Posterior vena cava (tissue), 2 donors: ENCODE measurements around the gene ZNF408. TPM values are rescaled to one million over a fixed set of nuclear protein-coding genes. Genes with fewer than 3 reads are reported as not detected.

ENCODE experiments used
- DNase-seq: peaks from one replicate; pipeline ENCODE4 v3.0.0-alpha.2; 2020; ENCODE audit warnings: low spot score
- intact Hi-C, 2 donors: fragments of 100-400 bp; cut with DNase I; formaldehyde crosslinking; loops; one replicate each; pipeline versions ENCODE4 v1.14.1 to v1.14.2; 2022 to 2023
- total RNA-seq, 2 donors: library from RNA; stranded (reverse); fragmentation: NEBNext Ultra II Directional; extraction: Animal tissue kit (Norgen Biotek cat#: 25700); gene quantifications; one replicate each; pipeline ENCODE4 v1.2.1, GENCODE V29; 2021
- donor health status: DM: yes; HTN: yes; CAD: no.
- donor health status: DM: yes; HTN: yes; CAD: no.

Gene ZNF408
- total RNA-seq, 2 donors from 2014 or later, result 5.4 to 5.7 TPM

- intact Hi-C loops, result no loop called here
- no peak for DNase-seq
These were observed 18.9 kb downstream of the ZNF408 start for GRCh38 chr11:46719543-46720218.

GRCh38 chr11:46721286-46721685, 20.5 kb downstream of the ZNF408 start:
- no peak for DNase-seq
- intact Hi-C loops, result no loop called here

- intact Hi-C loops, result no loop called here
- no peak for DNase-seq
These were observed 21.9 kb downstream of the ZNF408 start for GRCh38 chr11:46722566-46723358.

- no peak for DNase-seq
- intact Hi-C loops, result no loop called here
These were observed 22.5 kb downstream of the ZNF408 start for GRCh38 chr11:46723359-46723680.

- no peak for DNase-seq
- intact Hi-C loops, result loop anchor here in 1 of 2 donors (2.0 kb wide), 1 partner anchor 75 kb away; no protein-coding TSS in a partner anchor
These were observed 23.3 kb downstream of the ZNF408 start for GRCh38 chr11:46724088-46724487.

- intact Hi-C loops, result loop anchor here in 1 of 2 donors (2.0 kb wide), 1 partner anchor 77 kb away; no protein-coding TSS in a partner anchor
These were observed 24.7 kb downstream of the ZNF408 start for GRCh38 chr11:46725338-46726205.

GRCh38 chr11:46726206-46726862, 25.5 kb downstream of the ZNF408 start:
- DNase-seq, result no peak
- intact Hi-C loops, result no loop called here

More at GRCh38 chr11:46725338-46726205, 24.7 kb downstream of the ZNF408 start:
- no peak for DNase-seq

- DNase-seq, result no peak
- intact Hi-C loops, result no loop called here
These were observed 27.3 kb downstream of the ZNF408 start for GRCh38 chr11:46727952-46728658.

GRCh38 chr11:46728659-46729040, 27.8 kb downstream of the ZNF408 start:
- no peak for DNase-seq
- intact Hi-C loops, result no loop called here

GRCh38 chr11:46729110-46730027, 28.5 kb downstream of the ZNF408 start:
- DNase-seq, result no peak
- intact Hi-C loops, result no loop called here

- intact Hi-C loops, result no loop called here
These were observed 30.7 kb downstream of the ZNF408 start for GRCh38 chr11:46731545-46731944.

GRCh38 chr11:46733234-46733633, 32.4 kb downstream of the ZNF408 start:
- DNase-seq, result peak; percentile 44
- intact Hi-C loops, result no loop called here

More at GRCh38 chr11:46731545-46731944, 30.7 kb downstream of the ZNF408 start:
- DNase-seq, result no peak

GRCh38 chr11:46736146-46736545, 35.3 kb downstream of the ZNF408 start:
- intact Hi-C loops, result no loop called here
- peak; percentile 62 for DNase-seq

GRCh38 chr11:46736615-46737014, 35.8 kb downstream of the ZNF408 start:
- intact Hi-C loops, result no loop called here

GRCh38 chr11:46737699-46738098, 36.9 kb downstream of the ZNF408 start:
- intact Hi-C loops, result no loop called here
- DNase-seq, result peak; percentile 13

More at GRCh38 chr11:46736615-46737014, 35.8 kb downstream of the ZNF408 start:
- DNase-seq, result no peak

GRCh38 chr11:46738887-46739286, 38.1 kb downstream of the ZNF408 start:
- intact Hi-C loops, result no loop called here
- no peak for DNase-seq

GRCh38 chr11:46741600-46742484, 41.0 kb downstream of the ZNF408 start:
- no peak for DNase-seq
- intact Hi-C loops, result no loop called here
